Mammary epithelial cell (primary cell): ENCODE data around the gene BCL11A.

ENCODE experiments used
- EZH2 ChIP-seq: IDR thresholded peaks from 2 replicates; pipeline ENCODE4 v1.6.1; 2012; ENCODE audit warnings: low read length, inconsistent platforms, borderline replicate concordance
- TF ChIP-seq, protein P1 (sequence below), 2 donors: IDR thresholded peaks in 1 of 2; conservative IDR thresholded peaks in 1 of 2; 2 replicates each; pipeline ENCODE4 v1.5.1; 2011 to 2012; ENCODE audit warnings: inconsistent platforms in 2 of 2, low read length in 2 of 2, mild to moderate bottlenecking in 2 of 2, control low read depth in 1 of 2, low read depth in 1 of 2; ENCODE audit not compliant: insufficient read depth in 1 of 2; ENCODE audit errors: extremely low read depth in 1 of 2

DNA sequence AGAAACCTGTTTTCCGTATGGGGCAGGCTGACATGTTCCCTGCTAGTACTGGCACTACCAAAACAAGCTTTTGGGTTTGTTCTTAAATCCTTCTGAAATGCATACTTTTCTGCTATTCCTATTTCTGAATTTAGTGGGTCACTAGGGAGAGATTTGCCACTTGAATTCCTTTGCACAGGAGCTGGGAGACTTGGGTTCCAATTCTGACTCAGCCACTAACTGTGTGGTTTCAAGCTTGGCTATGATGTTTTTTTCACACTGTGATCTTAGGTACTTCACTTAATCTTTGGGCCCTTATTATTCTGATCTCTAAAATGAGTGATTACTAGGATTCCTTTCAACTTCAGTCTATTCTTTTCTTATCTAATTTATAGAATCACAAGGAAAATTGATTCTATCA lies 105.5 kb downstream of the BCL11A start:
- TF ChIP-seq, protein P1, sequence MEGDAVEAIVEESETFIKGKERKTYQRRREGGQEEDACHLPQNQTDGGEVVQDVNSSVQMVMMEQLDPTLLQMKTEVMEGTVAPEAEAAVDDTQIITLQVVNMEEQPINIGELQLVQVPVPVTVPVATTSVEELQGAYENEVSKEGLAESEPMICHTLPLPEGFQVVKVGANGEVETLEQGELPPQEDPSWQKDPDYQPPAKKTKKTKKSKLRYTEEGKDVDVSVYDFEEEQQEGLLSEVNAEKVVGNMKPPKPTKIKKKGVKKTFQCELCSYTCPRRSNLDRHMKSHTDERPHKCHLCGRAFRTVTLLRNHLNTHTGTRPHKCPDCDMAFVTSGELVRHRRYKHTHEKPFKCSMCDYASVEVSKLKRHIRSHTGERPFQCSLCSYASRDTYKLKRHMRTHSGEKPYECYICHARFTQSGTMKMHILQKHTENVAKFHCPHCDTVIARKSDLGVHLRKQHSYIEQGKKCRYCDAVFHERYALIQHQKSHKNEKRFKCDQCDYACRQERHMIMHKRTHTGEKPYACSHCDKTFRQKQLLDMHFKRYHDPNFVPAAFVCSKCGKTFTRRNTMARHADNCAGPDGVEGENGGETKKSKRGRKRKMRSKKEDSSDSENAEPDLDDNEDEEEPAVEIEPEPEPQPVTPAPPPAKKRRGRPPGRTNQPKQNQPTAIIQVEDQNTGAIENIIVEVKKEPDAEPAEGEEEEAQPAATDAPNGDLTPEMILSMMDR (conservative IDR thresholded peaks at IDR 0.05 in 1 of 2, IDR thresholded peaks at IDR 0.05 in 1 of 2; ENCODE audit: extremely low read depth in 1 of 2, insufficient read depth in 1 of 2, low read depth in 1 of 2, low read length in 2 of 2) = no peak
- no peak for TF ChIP-seq EZH2
